Skeletal muscle satellite cell (primary cell): Measurements from ENCODE around the gene ENTREP3.
A peak's percentile ranks its signal among the peaks of the same experiment; 100 is the strongest.
"Not testable (repeated sequence)": the region's sequence is repeated elsewhere in the genome, so short reads cannot be mapped to it uniquely, and the experiment has no call there.

Source experiments
- H3K27me3 ChIP-seq: 2 replicates; pipeline ENCODE4 v1.7.0; 2013; ENCODE audit warnings: low read length; ENCODE audit not compliant: control insufficient read depth, insufficient read depth
- H3K36me3 ChIP-seq: 2 replicates; pipeline ENCODE4 v1.7.0; 2013; ENCODE audit warnings: mild to moderate bottlenecking, control low read depth, low read length; ENCODE audit not compliant: insufficient read depth
- H3K4me1 ChIP-seq: 2 replicates; pipeline ENCODE4 v1.7.0; 2013; ENCODE audit warnings: low read length; ENCODE audit not compliant: control insufficient read depth, insufficient read depth
- H3K4me2 ChIP-seq: 2 replicates; pipeline ENCODE4 v1.7.0; 2013; ENCODE audit warnings: mild to moderate bottlenecking, low read length
- H3K4me3 ChIP-seq: 2 replicates; pipeline ENCODE4 v1.7.0; 2013; ENCODE audit warnings: low read length
- H3K9ac ChIP-seq: 2 replicates; pipeline ENCODE4 v1.7.0; 2013; ENCODE audit warnings: mild to moderate bottlenecking, low read depth, low read length, moderate library complexity
- H3K9me3 ChIP-seq: replicated peaks from 2 replicates; pipeline ENCODE4 v1.7.0; 2013; ENCODE audit warnings: mild to moderate bottlenecking, control low read depth, low read length

Gene ENTREP3

GRCh38 chr1:155246796-155247195 lies 8.5 kb downstream of the ENTREP3 start:
- H3K4me3 ChIP-seq: not testable (repeated sequence)
- Histone ChIP-seq H3K36me3 (peaks cover 22% of the 10 kb centered on the region), H3K4me1 (peaks cover 26% of the 10 kb centered on the region)

GRCh38 chr1:155245163-155245524 lies 10.1 kb downstream of the ENTREP3 start:
- peak overlapping the region; percentile 98 for H3K4me2 ChIP-seq
- peaks cover 23% of the 10 kb centered on the region for H3K4me1 ChIP-seq
- H3K9me3 ChIP-seq: no peaks in the 10 kb centered on the region
- H3K36me3 ChIP-seq: peaks cover 19% of the 10 kb centered on the region
- peak overlapping the region; percentile 76 for H3K4me3 ChIP-seq
- peak overlapping the region; percentile 72 for H3K9ac ChIP-seq
- no peaks in the 10 kb centered on the region for H3K27me3 ChIP-seq

More at GRCh38 chr1:155246796-155247195, 8.5 kb downstream of the ENTREP3 start:
- H3K9me3 ChIP-seq, H3K9ac ChIP-seq, H3K27me3 ChIP-seq, H3K4me2 ChIP-seq: not testable (repeated sequence)

GRCh38 chr1:155244368-155245162 lies 10.7 kb downstream of the ENTREP3 start:
- Histone ChIP-seq H3K36me3 (peaks cover 19% of the 10 kb centered on the region), H3K4me1 (peaks cover 23% of the 10 kb centered on the region), H3K9me3 (no peaks in the 10 kb centered on the region), H3K9ac (peak overlapping the region; percentile 81), H3K27me3 (no peaks in the 10 kb centered on the region), H3K4me2 (peak overlapping the region; percentile 98), H3K4me3 (peak overlapping the region; percentile 76)

- Histone ChIP-seq H3K4me1 (peaks cover 23% of the 10 kb centered on the region), H3K4me2 (peak overlapping the region; percentile 98), H3K4me3 (peak overlapping the region; percentile 76), H3K9ac (peak overlapping the region; percentile 81), H3K9me3 (no peaks in the 10 kb centered on the region), H3K36me3 (peaks cover 15% of the 10 kb centered on the region), H3K27me3 (no peaks in the 10 kb centered on the region)
These were observed 12.4 kb downstream of the ENTREP3 start for GRCh38 chr1:155242805-155243358.

- no peak overlapping the region for H3K4me3 ChIP-seq
- no peaks in the 10 kb centered on the region for H3K9me3 ChIP-seq
- H3K36me3 ChIP-seq: peaks cover 11% of the 10 kb centered on the region
- H3K9ac ChIP-seq: no peak overlapping the region
- no peak overlapping the region for H3K4me2 ChIP-seq
- peaks cover 26% of the 10 kb centered on the region for H3K4me1 ChIP-seq
- no peaks in the 10 kb centered on the region for H3K27me3 ChIP-seq
These were observed 13.4 kb downstream of the ENTREP3 start for GRCh38 chr1:155241841-155242264.

GRCh38 chr1:155241069-155241679 lies 14.1 kb downstream of the ENTREP3 start:
- Histone ChIP-seq H3K9me3 (no peaks in the 10 kb centered on the region), H3K9ac (peak overlapping the region; percentile 61), H3K27me3 (no peaks in the 10 kb centered on the region), H3K36me3 (peaks cover 15% of the 10 kb centered on the region), H3K4me1 (peaks cover 32% of the 10 kb centered on the region), H3K4me3 (peak overlapping the region; percentile 70), H3K4me2 (peak overlapping the region; percentile 76)

- Histone ChIP-seq H3K36me3 (peaks cover 19% of the 10 kb centered on the region), H3K4me2 (no peak overlapping the region), H3K27me3 (no peaks in the 10 kb centered on the region), H3K9me3 (no peaks in the 10 kb centered on the region), H3K4me1 (peaks cover 12% of the 10 kb centered on the region), H3K4me3 (no peak overlapping the region), H3K9ac (no peak overlapping the region)
These were observed 18.8 kb downstream of the ENTREP3 start for GRCh38 chr1:155236451-155236850.

GRCh38 chr1:155235375-155235774 lies 19.9 kb downstream of the ENTREP3 start:
- not testable (repeated sequence) for H3K4me1 ChIP-seq, H3K9ac ChIP-seq, H3K4me2 ChIP-seq, H3K9me3 ChIP-seq, H3K4me3 ChIP-seq, H3K27me3 ChIP-seq
- H3K36me3 ChIP-seq: peaks cover 19% of the 10 kb centered on the region

GRCh38 chr1:155233502-155233901 lies 21.8 kb downstream of the ENTREP3 start:
- H3K4me3 ChIP-seq, H3K27me3 ChIP-seq, H3K4me1 ChIP-seq, H3K9ac ChIP-seq, H3K4me2 ChIP-seq, H3K9me3 ChIP-seq: not testable (repeated sequence)
- peaks cover 16% of the 10 kb centered on the region for H3K36me3 ChIP-seq

GRCh38 chr1:155232001-155232978 lies 23.0 kb downstream of the ENTREP3 start:
- not testable (repeated sequence) for H3K4me3 ChIP-seq, H3K9ac ChIP-seq, H3K27me3 ChIP-seq, H3K9me3 ChIP-seq, H3K4me2 ChIP-seq
- peaks cover 11% of the 10 kb centered on the region for H3K36me3 ChIP-seq
- peaks cover 14% of the 10 kb centered on the region for H3K4me1 ChIP-seq

GRCh38 chr1:155231302-155231701 lies 24.0 kb downstream of the ENTREP3 start:
- not testable (repeated sequence) for H3K4me2 ChIP-seq, H3K4me3 ChIP-seq, H3K9ac ChIP-seq, H3K9me3 ChIP-seq, H3K36me3 ChIP-seq, H3K4me1 ChIP-seq, H3K27me3 ChIP-seq
